Psoas muscle (tissue), 8 donors: ENCODE data around the gene PLA2G2A. TPM values are rescaled to one million over a fixed set of nuclear protein-coding genes. Genes with fewer than 3 reads are reported as not detected.

Experiments used
- ATAC-seq, 4 donors: fragments of 200-7000 bp; cut with Tn5 transposase; one replicate each; pipeline ENCODE4 v1.9.1; 2020; ENCODE audit warnings: moderate library complexity in 3 of 4, mild to moderate bottlenecking in 2 of 4
- DNase-seq, 2 donors: peaks; one replicate each; pipeline ENCODE4 v3.0.0-alpha.2; 2020
- H3K27ac ChIP-seq: fragments of 200-600 bp; one replicate; pipeline ENCODE4 v1.8.0; 2022
- H3K27me3 ChIP-seq, 3 donors: fragments of 200-600 bp in 1 of 3; one replicate each; pipeline versions ENCODE4 v1.6.1 to v1.8.0; 2013 to 2022; ENCODE audit warnings: low read length in 2 of 3, mild to moderate bottlenecking in 2 of 3, moderate library complexity in 1 of 3; ENCODE audit not compliant: insufficient read depth in 3 of 3
- H3K36me3 ChIP-seq, 2 donors: fragments of 200-600 bp in 1 of 2; one replicate each; pipeline versions ENCODE4 v1.6.1 to v1.8.0; 2013 to 2022; ENCODE audit warnings: low read depth in 1 of 2, mild to moderate bottlenecking in 1 of 2, moderate library complexity in 1 of 2; ENCODE audit not compliant: insufficient read depth in 1 of 2
- H3K4me1 ChIP-seq: fragments of 200-600 bp; one replicate; pipeline ENCODE4 v1.8.0; 2022
- H3K4me3 ChIP-seq: fragments of 200-600 bp; one replicate; pipeline ENCODE4 v1.8.0; 2022; ENCODE audit warnings: mild to moderate bottlenecking
- H3K9me3 ChIP-seq: fragments of 200-600 bp; one replicate; pipeline ENCODE4 v1.8.0; 2022
- CTCF ChIP-seq: fragments of 200-600 bp; IDR thresholded peaks from one replicate; pipeline ENCODE4 v1.8.0; 2022; ENCODE audit warnings: antibody characterized with exemption
- WGBS, 3 donors: extraction: QIAGEN DNeasy Blood & Tissue Kit; methylation state at CpG; one replicate each; pipeline versions ENCODE4 v1.1.6 to v1.1.7; 2013; 5-methylcytosine and 5-hydroxymethylcytosine counted together
- intact Hi-C, 2 donors: fragments of 100-400 bp; cut with DNase I; formaldehyde crosslinking; loops; one replicate each; pipeline versions ENCODE4 v1.11.0 to v1.14.2; 2022
- long read RNA-seq, 2 donors: library from polyadenylated mRNA; unstranded; transcript quantifications; one replicate each; pipeline ENCODE4 v2.0.0, GENCODE V29; 2021
- polyA plus RNA-seq, 3 donors: library from polyadenylated mRNA; stranded (reverse); fragments of 200-250 nt; gene quantifications; one replicate each; pipeline ENCODE4 v1.2.3, GENCODE V29; 2013
- total RNA-seq, 4 donors: library from RNA; stranded (reverse); fragmentation: NEBNext Ultra II Directional in 2 of 4; extraction: Animal tissue kit (Norgen Biotek cat#: 25700) in 2 of 4; gene quantifications; one replicate each; pipeline versions ENCODE4 v1.2.1 to v1.2.4, GENCODE V29; 2021 to 2023
- donor health status: healthy with polysubstance abuse.
- donor health status: DM: no; HTN: no; CAD: no; lungs with moderate emphysema.
- donor health status: Bipolar disorder and iron deficiency.
- donor health status: healthy.
- donor health status: DM: yes; HTN: yes; CAD: no.
- donor health status: DM: no; HTN: no; CAD: no.
- donor health status: DM: no; HTN: no; CAD: no.
- donor health status: DM: yes; HTN: yes; CAD: no.

Gene PLA2G2A
- 10 to 100 TPM in 3 of 4 donors, 1 to 10 TPM in 1; 9.6 to 77.2 (median 22.7) TPM for total RNA-seq
- 100 to 1,000 TPM; 139 to 152 (median 139) TPM for polyA plus RNA-seq
- long read RNA-seq, donor 1, partial matches to known transcripts = 1 of 2 reads
- long read RNA-seq, donor 1, other reads (novel, unspliced or antisense) = 0 of 2 reads
- long read RNA-seq, donor 2, transcript PLA2G2A-202 (5 exons, 974 nt) = major isoform, 9 of 16 reads
- long read RNA-seq, donor 2, partial matches to known transcripts = 4 of 16 reads
- long read RNA-seq, donor 2, other reads (novel, unspliced or antisense) = 1 of 16 reads

GRCh38 chr1:19979494-19979977 lies at the start of gene PLA2G2A:
Gene PLA2G2A, minus strand, starts transcription at chr1:19979618. Its CDS starts 845 bp downstream, at chr1:19978773.
- Histone ChIP-seq H3K4me1 (no peaks in the 10 kb centered on the region), H3K4me3 (peak within 1 kb of the TSS; percentile 28), H3K27ac (no peak within 1 kb of the TSS), H3K9me3 (no peaks in the 10 kb centered on the region), H3K36me3 (no peaks in the 10 kb centered on the region), H3K27me3 (peaks cover 0 to 21% (median 0%) of the 10 kb centered on the region in 3 donors)
- no peak for TF ChIP-seq CTCF
- ATAC-seq = peak in 2 of 4 donors; percentile 50 to 72
- intact Hi-C loops = loop anchor here in 1 of 2 donors (5.0 to 10.0 kb wide), 2 partner anchors 213 to 515 kb away; no protein-coding TSS in a partner anchor
- peak in 1 of 2 donors; percentile 80 for DNase-seq
- WGBS, 3 donors = 63 to 74% (median 68%) methylated on average over 8 of the region's 8 CpGs

GRCh38 chr1:20028726-20029125 lies 49.3 kb upstream of the PLA2G2A start:
- intact Hi-C loops = no loop called here
- no peak for TF ChIP-seq CTCF
- no peak for DNase-seq
- peaks cover 0 to 30% (median 0%) of the 10 kb centered on the region in 3 donors for H3K27me3 ChIP-seq
- H3K27ac ChIP-seq = no peak overlapping the region
- ATAC-seq = no peak
- no peaks in the 10 kb centered on the region for H3K36me3 ChIP-seq
- no peak overlapping the region for H3K4me3 ChIP-seq
- H3K9me3 ChIP-seq = no peaks in the 10 kb centered on the region
- WGBS, 3 donors = 67 to 84% (median 68%) methylated on average over 5 of the region's 5 CpGs
- H3K4me1 ChIP-seq = no peaks in the 10 kb centered on the region

- WGBS, 3 donors = 72 to 82% (median 78%) methylated on average over 5 of the region's 5 CpGs
- intact Hi-C loops = no loop called here
- no peak overlapping the region for H3K27ac ChIP-seq
Observed at GRCh38 chr1:20028125-20028524, 48.7 kb upstream of the PLA2G2A start.

GRCh38 chr1:20017741-20018140 lies 38.3 kb upstream of the PLA2G2A start:
- H3K9me3 ChIP-seq = peaks cover 29% of the 10 kb centered on the region

More at GRCh38 chr1:20028125-20028524, 48.7 kb upstream of the PLA2G2A start:
- H3K4me3 ChIP-seq = no peak overlapping the region
- DNase-seq (no peak), ATAC-seq (no peak)
- H3K4me1 ChIP-seq = no peaks in the 10 kb centered on the region
- no peaks in the 10 kb centered on the region for H3K9me3 ChIP-seq
- H3K27me3 ChIP-seq = peaks cover 0 to 29% (median 0%) of the 10 kb centered on the region in 3 donors
- H3K36me3 ChIP-seq = no peaks in the 10 kb centered on the region
- TF ChIP-seq CTCF = no peak

More at GRCh38 chr1:20017741-20018140, 38.3 kb upstream of the PLA2G2A start:
- Histone ChIP-seq H3K27me3 (no peaks in the 10 kb centered on the region), H3K27ac (no peak overlapping the region), H3K4me1 (no peaks in the 10 kb centered on the region), H3K4me3 (no peak overlapping the region), H3K36me3 (no peaks in the 10 kb centered on the region)
- intact Hi-C loops = no loop called here
- ATAC-seq (no peak), DNase-seq (no peak)
- no peak for TF ChIP-seq CTCF
- 90 to 94% (median 93%) methylated on average over 1 of the region's 1 CpG for WGBS, 3 donors
